Esophagus squamous epithelium (tissue), 5 donors: ENCODE data around the gene TMEM50B. TPM values are rescaled to one million over a fixed set of nuclear protein-coding genes. Genes with fewer than 3 reads are reported as not detected.
"Not testable (repeated sequence)": the region's sequence is repeated elsewhere in the genome, so short reads cannot be mapped to it uniquely, and the experiment has no call there.

ENCODE experiments used
- DNase-seq: peaks from one replicate; lab custom pipeline; 2025; lab: John Stamatoyannopoulos, UW
- H3K27ac ChIP-seq, 4 donors: fragments of 200-600 bp; sonication (generic); one replicate each; pipeline ENCODE4 v1.5.1; 2016 to 2019; ENCODE audit warnings: mild to moderate bottlenecking in 1 of 4
- H3K27me3 ChIP-seq, 4 donors: fragments of 200-600 bp; sonication (generic); 1 replicate in 3 of 4; 2 replicates in 1 of 4; pipeline versions ENCODE4 v1.5.1 to v1.6.0; 2017 to 2021; ENCODE audit warnings: antibody characterized with exemption in 1 of 4
- H3K36me3 ChIP-seq, 3 donors: fragments of 200-600 bp; sonication (generic); one replicate each; pipeline ENCODE4 v1.5.1; 2016 to 2019
- H3K4me1 ChIP-seq, 3 donors: fragments of 200-600 bp; sonication (generic); one replicate each; pipeline ENCODE4 v1.5.1; 2017 to 2019
- H3K4me3 ChIP-seq, 4 donors: fragments of 200-600 bp; sonication (generic); 1 replicate in 3 of 4; 2 replicates in 1 of 4; pipeline ENCODE4 v1.5.1; 2016 to 2019; ENCODE audit warnings: mild to moderate bottlenecking in 2 of 4, moderate library complexity in 1 of 4
- H3K9me3 ChIP-seq, 3 donors: fragments of 200-600 bp; sonication (generic); one replicate each; pipeline ENCODE4 v1.5.1; 2016 to 2019
- CTCF ChIP-seq, 6 experiments: fragments of 450-650 bp in 4 of 6; fragments of 200-600 bp in 2 of 6; sonication (generic) in 2 of 6; IDR thresholded peaks; one replicate each; pipeline ENCODE4 v1.5.1; 2016 to 2019; ENCODE audit warnings: antibody characterized with exemption in 6 of 6, mild to moderate bottlenecking in 4 of 6, moderate library complexity in 4 of 6
- POLR2A ChIP-seq, 4 donors: fragments of 450-650 bp; IDR thresholded peaks; one replicate each; pipeline ENCODE4 v1.6.1; 2017; ENCODE audit warnings: antibody characterized with exemption in 4 of 4, mild to moderate bottlenecking in 4 of 4, moderate library complexity in 3 of 4
- WGBS, 2 donors: methylation state at CpG; one replicate each; pipeline ENCODE4 v1.1.5; 2018; 5-methylcytosine and 5-hydroxymethylcytosine counted together
- intact Hi-C: fragments of 100-400 bp; cut with DNase I; formaldehyde crosslinking; loops from one replicate; pipeline ENCODE4 v1.15.0; 2022
- total RNA-seq, 4 donors: library from RNA; depleted of rRNA; stranded (reverse); fragments of >200 nt; gene quantifications; one replicate each; pipeline ENCODE4 v1.1.0, GENCODE V29; 2016
- donor health status: DM: yes; HTN: yes; CAD: no.

TMEM50B gene
- total RNA-seq, 4 donors from 2014 or later: 18.3 to 48.1 (median 33.6) TPM

GRCh38 chr21:33414068-33414467 lies 65.7 kb downstream of the TMEM50B start:
- H3K27ac ChIP-seq: no peak overlapping the region
- intact Hi-C loops: no loop called here
- WGBS, 2 donors: 83 to 85% methylated on average over 12 to 13 of the region's 14 CpGs

GRCh38 chr21:33412832-33413519 lies 66.8 kb downstream of the TMEM50B start:
- WGBS, 2 donors: 57 to 75% methylated on average over 6 to 8 of the region's 9 CpGs
- Histone ChIP-seq H3K27ac (peak overlapping the region; percentile 9 to 47 (median 24)), H3K36me3 (peaks cover 4 to 76% (median 15%) of the 10 kb centered on the region in 3 donors), H3K4me3 (no peak overlapping the region), H3K4me1 (peaks cover 15 to 70% (median 29%) of the 10 kb centered on the region in 3 donors), H3K9me3 (no peaks in the 10 kb centered on the region), H3K27me3 (no peaks in the 10 kb centered on the region)
- TF ChIP-seq POLR2A (IDR thresholded peaks at IDR 0.05) (no peak), CTCF (IDR thresholded peaks at IDR 0.05) (no peak)
- no peak for DNase-seq
- intact Hi-C loops: no loop called here

More at GRCh38 chr21:33414068-33414467, 65.7 kb downstream of the TMEM50B start:
- H3K36me3 ChIP-seq: peaks cover 4 to 77% (median 15%) of the 10 kb centered on the region in 3 donors
- no peaks in the 10 kb centered on the region for H3K9me3 ChIP-seq
- H3K4me1 ChIP-seq: peaks cover 17 to 71% (median 34%) of the 10 kb centered on the region in 3 donors
- no peak for DNase-seq
- H3K27me3 ChIP-seq: no peaks in the 10 kb centered on the region
- TF ChIP-seq CTCF (IDR thresholded peaks at IDR 0.05): no peak
- no peak for TF ChIP-seq POLR2A (IDR thresholded peaks at IDR 0.05)
- no peak overlapping the region for H3K4me3 ChIP-seq

- DNase-seq, H3K27me3 ChIP-seq, intact Hi-C loops, H3K4me3 ChIP-seq, H3K9me3 ChIP-seq: not testable (repeated sequence)
- 82 to 85% methylated on average over 9 to 12 of the region's 12 CpGs for WGBS, 2 donors
- H3K4me1 ChIP-seq: peaks cover 15 to 65% (median 29%) of the 10 kb centered on the region in 3 donors
- H3K36me3 ChIP-seq: peaks cover 4 to 71% (median 15%) of the 10 kb centered on the region in 3 donors
- peak overlapping the region; percentile 47 to 90 (median 85) for H3K27ac ChIP-seq
Observed at GRCh38 chr21:33412439-33412831, 67.3 kb downstream of the TMEM50B start.

GRCh38 chr21:33411949-33412430 lies 67.8 kb downstream of the TMEM50B start:
- H3K27ac ChIP-seq: peak overlapping the region; percentile 81 to 90 (median 86)
- H3K36me3 ChIP-seq: peaks cover 2 to 68% (median 15%) of the 10 kb centered on the region in 3 donors
- H3K4me1 ChIP-seq: peaks cover 15 to 62% (median 29%) of the 10 kb centered on the region in 3 donors
- no peaks in the 10 kb centered on the region for H3K27me3 ChIP-seq
- TF ChIP-seq POLR2A (IDR thresholded peaks at IDR 0.05): no peak
- intact Hi-C loops: no loop called here
- no peak for DNase-seq
- H3K4me3 ChIP-seq: no peak overlapping the region
- 65 to 74% methylated on average over 5 to 8 of the region's 8 CpGs for WGBS, 2 donors
- H3K9me3 ChIP-seq: no peaks in the 10 kb centered on the region

GRCh38 chr21:33406493-33406892 lies 73.3 kb downstream of the TMEM50B start:
- H3K4me3 ChIP-seq: no peak overlapping the region
- no peaks in the 10 kb centered on the region for H3K9me3 ChIP-seq
- intact Hi-C loops: no loop called here
- peaks cover 0 to 18% (median 1%) of the 10 kb centered on the region in 3 donors for H3K36me3 ChIP-seq
- TF ChIP-seq CTCF (IDR thresholded peaks at IDR 0.05): no peak
- TF ChIP-seq POLR2A (IDR thresholded peaks at IDR 0.05): no peak
- H3K27ac ChIP-seq: peak overlapping the region in 3 of 4 donors; percentile 98 to 99 (median 99)
- DNase-seq: no peak
- H3K27me3 ChIP-seq: peaks cover 0 to 5% (median 0%) of the 10 kb centered on the region in 4 donors
- 35 to 44% methylated on average over 5 of the region's 5 CpGs for WGBS, 2 donors
- H3K4me1 ChIP-seq: peaks cover 31 to 86% (median 37%) of the 10 kb centered on the region in 3 donors
